ENCODE data around the gene SLC48A1. TPM values are rescaled to one million over a fixed set of nuclear protein-coding genes. Genes with fewer than 3 reads are reported as not detected.

Gene SLC48A1
- total and polyA plus RNA-seq, 4 donors, result 6.1 to 15.4 (median 9.3) TPM

GRCh38 chr12:47793015-47793681 is 20.1 kb downstream of the SLC48A1 start:
- no peaks in the 10 kb centered on the region for H3K4me1 ChIP-seq (ENCODE audit: control insufficient read depth in 4 of 4, insufficient read depth in 4 of 4, low read length in 3 of 4)
- TF ChIP-seq HNF4G (IDR thresholded peaks at IDR 0.05), result no peak
- WGBS, result 95% methylated on average over 15 of the region's 15 CpGs
- H3K36me3 ChIP-seq (ENCODE audit: control insufficient read depth in 4 of 4, insufficient read depth in 3 of 4, low read depth in 1 of 4, low read length in 3 of 4), result peaks cover 0 to 22% (median 3%) of the 10 kb centered on the region in 4 donors
- H3K27ac ChIP-seq (ENCODE audit: low read depth in 1 of 2, low read length in 2 of 2), result no peak overlapping the region
- no peak overlapping the region for H3K9ac ChIP-seq (ENCODE audit: low read depth in 1 of 2, low read length in 2 of 2)
- no peak overlapping the region for H3K4me3 ChIP-seq (ENCODE audit: low read depth in 1 of 3, low read length in 3 of 3)
- H3K9me3 ChIP-seq (ENCODE audit: control insufficient read depth in 4 of 4, low read length in 3 of 4), result no peaks in the 10 kb centered on the region
- no peaks in the 10 kb centered on the region for H3K27me3 ChIP-seq (ENCODE audit: control insufficient read depth in 4 of 4, insufficient read depth in 4 of 4, low read length in 3 of 4)
- DNase-seq (ENCODE audit: low spot score), result no peak

- Histone ChIP-seq H3K27me3 (ENCODE audit: control insufficient read depth in 4 of 4, insufficient read depth in 4 of 4, low read length in 3 of 4) (no peaks in the 10 kb centered on the region), H3K9ac (ENCODE audit: low read depth in 1 of 2, low read length in 2 of 2) (no peak overlapping the region), H3K36me3 (ENCODE audit: control insufficient read depth in 4 of 4, insufficient read depth in 3 of 4, low read depth in 1 of 4, low read length in 3 of 4) (peaks cover 0 to 18% (median under 1%) of the 10 kb centered on the region in 4 donors), H3K27ac (ENCODE audit: low read depth in 1 of 2, low read length in 2 of 2) (no peak overlapping the region), H3K4me1 (ENCODE audit: control insufficient read depth in 4 of 4, insufficient read depth in 4 of 4, low read length in 3 of 4) (peaks cover 0 to 4% (median 0%) of the 10 kb centered on the region in 4 donors), H3K9me3 (ENCODE audit: control insufficient read depth in 4 of 4, low read length in 3 of 4) (no peaks in the 10 kb centered on the region), H3K4me3 (ENCODE audit: low read depth in 1 of 3, low read length in 3 of 3) (no peak overlapping the region)
- no peak for DNase-seq (ENCODE audit: low spot score)
- 96% methylated on average over 9 of the region's 9 CpGs for WGBS
- no peak for TF ChIP-seq GABPA (IDR thresholded peaks at IDR 0.05 in 1 of 2, conservative IDR thresholded peaks at IDR 0.05 in 1 of 2)
- no peak for TF ChIP-seq FOXA2 (IDR thresholded peaks at IDR 0.05)
Measured at GRCh38 chr12:47794679-47795078, 21.6 kb downstream of the SLC48A1 start.

GRCh38 chr12:47795121-47795813 is 22.2 kb downstream of the SLC48A1 start:
- Histone ChIP-seq H3K4me3 (ENCODE audit: low read depth in 1 of 3, low read length in 3 of 3) (no peak overlapping the region), H3K27ac (ENCODE audit: low read depth in 1 of 2, low read length in 2 of 2) (no peak overlapping the region), H3K27me3 (ENCODE audit: control insufficient read depth in 4 of 4, insufficient read depth in 4 of 4, low read length in 3 of 4) (no peaks in the 10 kb centered on the region), H3K36me3 (ENCODE audit: control insufficient read depth in 4 of 4, insufficient read depth in 3 of 4, low read depth in 1 of 4, low read length in 3 of 4) (peaks cover 0 to 18% (median under 1%) of the 10 kb centered on the region in 4 donors), H3K4me1 (ENCODE audit: control insufficient read depth in 4 of 4, insufficient read depth in 4 of 4, low read length in 3 of 4) (peaks cover 0 to 6% (median 0%) of the 10 kb centered on the region in 4 donors), H3K9ac (ENCODE audit: low read depth in 1 of 2, low read length in 2 of 2) (no peak overlapping the region), H3K9me3 (ENCODE audit: control insufficient read depth in 4 of 4, low read length in 3 of 4) (no peaks in the 10 kb centered on the region)
- WGBS, result 94% methylated on average over 21 of the region's 21 CpGs
- TF ChIP-seq CTCF (IDR thresholded peaks at IDR 0.05; ENCODE audit: low read depth, low read length, missing input control) (no peak), YY1 (IDR thresholded peaks at IDR 0.05) (no peak), GABPA (IDR thresholded peaks at IDR 0.05 in 1 of 2, conservative IDR thresholded peaks at IDR 0.05 in 1 of 2) (no peak), FOXA1 (IDR thresholded peaks at IDR 0.05) (no peak), RXRA (IDR thresholded peaks at IDR 0.05) (no peak), NR2F2 (IDR thresholded peaks at IDR 0.05) (no peak), HNF4A (conservative IDR thresholded peaks at IDR 0.05) (no peak), ZBTB33 (IDR thresholded peaks at IDR 0.05) (no peak)
- no peak for DNase-seq (ENCODE audit: low spot score)

Data from liver (tissue), 9 donors.